Peyer's patch (tissue), 4 donors: ENCODE measurements around the gene CDCP2.

Source experiments
- CTCF ChIP-seq, 6 experiments: fragments of 450-650 bp in 4 of 6; fragments of 200-600 bp in 2 of 6; sonication (generic) in 1 of 6; IDR thresholded peaks; one replicate each; pipeline ENCODE4 v1.5.1; 2017 to 2019; ENCODE audit warnings: antibody characterized with exemption in 6 of 6, mild to moderate bottlenecking in 3 of 6, moderate library complexity in 1 of 6
- POLR2A ChIP-seq, 2 donors: fragments of 450-650 bp; IDR thresholded peaks; one replicate each; pipeline ENCODE4 v1.5.1; 2017; ENCODE audit warnings: antibody characterized with exemption in 2 of 2, mild to moderate bottlenecking in 2 of 2, moderate library complexity in 2 of 2

- no peak for TF ChIP-seq CTCF (IDR thresholded peaks at IDR 0.05)
- no peak for TF ChIP-seq POLR2A (IDR thresholded peaks at IDR 0.05)
These were observed 13.1 kb downstream of the CDCP2 start for GRCh38 chr1:54139711-54140110.
